GM10266 (cell line): ENCODE results near the gene LTBP1.

Experiments
- DNase-seq: peaks from one replicate; pipeline ENCODE4 v3.0.0; 2012; ENCODE audit errors: extremely low spot score
- TF ChIP-seq, protein P1 (sequence below): IDR thresholded peaks from 2 replicates; pipeline ENCODE4 v1.5.1; 2012; ENCODE audit warnings: mild to moderate bottlenecking, low read depth; ENCODE audit not compliant: control insufficient read depth, insufficient read depth; ENCODE audit errors: missing control alignments

Gene LTBP1

DNA sequence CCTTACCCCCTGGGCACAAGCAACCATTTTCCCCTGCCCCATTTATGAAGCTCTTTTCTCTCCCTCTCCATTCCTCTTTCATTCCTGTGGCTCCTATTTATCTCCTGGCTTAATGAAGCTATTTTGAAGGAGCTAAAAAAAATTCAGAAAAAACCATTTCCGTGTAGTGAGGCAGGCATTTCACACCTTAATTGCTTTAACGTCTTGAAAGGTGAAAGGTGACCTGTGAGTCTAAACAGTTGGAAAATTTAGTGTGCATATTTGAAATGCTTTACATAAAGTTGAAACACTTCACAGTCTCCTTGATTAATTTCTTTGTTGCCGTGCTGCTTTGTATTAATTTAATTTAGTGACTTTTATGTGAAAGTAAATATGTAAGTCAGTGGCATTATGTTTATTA, 83.6 kb downstream of the LTBP1 start:
- no peak for DNase-seq
- TF ChIP-seq, protein P1, sequence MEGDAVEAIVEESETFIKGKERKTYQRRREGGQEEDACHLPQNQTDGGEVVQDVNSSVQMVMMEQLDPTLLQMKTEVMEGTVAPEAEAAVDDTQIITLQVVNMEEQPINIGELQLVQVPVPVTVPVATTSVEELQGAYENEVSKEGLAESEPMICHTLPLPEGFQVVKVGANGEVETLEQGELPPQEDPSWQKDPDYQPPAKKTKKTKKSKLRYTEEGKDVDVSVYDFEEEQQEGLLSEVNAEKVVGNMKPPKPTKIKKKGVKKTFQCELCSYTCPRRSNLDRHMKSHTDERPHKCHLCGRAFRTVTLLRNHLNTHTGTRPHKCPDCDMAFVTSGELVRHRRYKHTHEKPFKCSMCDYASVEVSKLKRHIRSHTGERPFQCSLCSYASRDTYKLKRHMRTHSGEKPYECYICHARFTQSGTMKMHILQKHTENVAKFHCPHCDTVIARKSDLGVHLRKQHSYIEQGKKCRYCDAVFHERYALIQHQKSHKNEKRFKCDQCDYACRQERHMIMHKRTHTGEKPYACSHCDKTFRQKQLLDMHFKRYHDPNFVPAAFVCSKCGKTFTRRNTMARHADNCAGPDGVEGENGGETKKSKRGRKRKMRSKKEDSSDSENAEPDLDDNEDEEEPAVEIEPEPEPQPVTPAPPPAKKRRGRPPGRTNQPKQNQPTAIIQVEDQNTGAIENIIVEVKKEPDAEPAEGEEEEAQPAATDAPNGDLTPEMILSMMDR = no peak

DNA sequence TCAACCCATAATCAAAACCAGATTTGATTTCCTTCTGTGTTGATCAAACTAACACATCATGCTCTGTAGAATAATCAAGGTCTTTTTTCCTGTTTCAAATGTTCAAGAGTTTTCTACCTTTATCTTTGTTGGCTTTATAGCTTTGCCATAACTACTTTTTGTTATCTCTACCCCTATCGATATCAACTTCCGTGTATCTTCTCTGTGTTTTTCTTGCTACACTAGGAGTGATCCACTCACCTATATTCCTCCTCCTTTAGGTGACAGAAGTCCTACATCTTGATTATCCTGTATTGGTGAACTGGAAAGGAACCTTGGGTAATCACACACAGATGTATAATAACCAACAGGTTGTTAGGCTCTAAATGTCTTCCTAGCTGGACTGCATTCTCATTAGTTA, 85.5 kb downstream of the LTBP1 start:
- TF ChIP-seq, protein P1 = no peak
- DNase-seq = no peak

GRCh38 chr2:33033606-33034081, 86.9 kb downstream of the LTBP1 start:
- TF ChIP-seq, protein P1 = peak; percentile 15
- DNase-seq = no peak

GRCh38 chr2:33034784-33035183, 88.0 kb downstream of the LTBP1 start:
- DNase-seq = no peak
- TF ChIP-seq, protein P1 = no peak

- DNase-seq = no peak
- TF ChIP-seq, protein P1 = no peak
Observed at GRCh38 chr2:33038230-33038629, 91.5 kb downstream of the LTBP1 start.

DNA sequence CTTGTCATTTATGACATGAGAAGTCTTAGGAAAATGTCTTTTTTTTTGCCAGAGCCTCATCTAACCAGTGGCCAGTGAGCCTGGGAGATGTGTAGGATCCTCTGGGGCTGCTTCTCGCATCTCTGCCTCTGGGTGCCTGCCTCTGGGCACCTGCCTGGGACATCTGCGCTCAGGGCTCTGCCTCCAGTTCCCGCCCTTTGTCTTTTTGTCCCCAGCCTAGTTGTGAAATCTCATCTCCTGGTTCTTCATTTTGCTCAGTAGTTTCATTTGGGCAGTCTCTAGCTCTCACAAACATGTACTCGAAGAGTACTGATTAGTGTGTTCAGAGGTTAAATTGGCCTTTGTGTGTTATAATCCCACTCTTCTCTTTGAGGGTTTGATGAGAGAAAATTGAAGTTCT, 92.0 kb downstream of the LTBP1 start:
- TF ChIP-seq, protein P1 = no peak
- DNase-seq = no peak

GRCh38 chr2:33040541-33040940, 93.8 kb downstream of the LTBP1 start:
- DNase-seq = no peak
- TF ChIP-seq, protein P1 = no peak

DNA sequence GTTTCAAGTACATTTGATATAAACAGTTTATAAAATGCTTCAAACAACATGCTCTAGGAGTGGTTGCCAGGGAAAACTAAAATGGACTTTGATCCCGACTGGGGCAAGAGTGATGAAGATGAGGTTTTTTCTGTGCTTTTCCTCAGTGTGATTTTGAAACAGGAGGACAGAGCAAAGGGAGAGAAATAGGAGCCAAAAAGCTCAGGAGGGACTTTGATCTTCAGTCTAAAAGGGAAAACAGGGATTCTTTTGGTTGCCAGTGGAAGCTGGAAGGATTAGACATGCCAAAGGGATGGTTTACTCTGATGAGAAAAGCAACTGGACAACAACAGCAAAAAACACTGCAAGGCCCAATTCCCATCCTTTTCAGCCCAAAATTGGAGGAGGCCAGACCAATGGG, 95.5 kb downstream of the LTBP1 start:
- TF ChIP-seq, protein P1 = no peak
- no peak for DNase-seq
